Kidney (tissue), 14 donors: Measurements from ENCODE around the gene MTRR. TPM values are rescaled to one million over a fixed set of nuclear protein-coding genes. Genes with fewer than 3 reads are reported as not detected.

Experiments
- DNase-seq, 5 donors: peaks; one replicate each; pipeline ENCODE4 v3.0.0-alpha.2; 2013 to 2020
- FAIRE-seq: peaks from 2 replicates; lab custom pipeline; 2012; peaks lifted over from hg19 to GRCh38; lab: Jason Lieb, UNC
- H3K27ac ChIP-seq, 2 donors: one replicate each; pipeline ENCODE4 v1.7.0; 2013; ENCODE audit warnings: low read depth in 2 of 2, low read length in 2 of 2, inconsistent platforms in 1 of 2
- H3K27me3 ChIP-seq: one replicate; pipeline ENCODE4 v1.7.1; 2013; ENCODE audit warnings: low read length, inconsistent platforms; ENCODE audit not compliant: control insufficient read depth, insufficient read depth
- H3K36me3 ChIP-seq, 3 donors: one replicate each; pipeline versions ENCODE4 v1.7.0 to v1.7.1; 2013; ENCODE audit warnings: low read length in 3 of 3, control low read depth in 1 of 3, inconsistent platforms in 1 of 3; ENCODE audit not compliant: insufficient read depth in 3 of 3, control insufficient read depth in 2 of 3
- H3K4me1 ChIP-seq, 3 donors: one replicate each; pipeline versions ENCODE4 v1.7.0 to v1.7.1; 2013; ENCODE audit warnings: low read length in 3 of 3, inconsistent platforms in 1 of 3, low read depth in 1 of 3; ENCODE audit not compliant: control insufficient read depth in 2 of 3, insufficient read depth in 2 of 3
- H3K4me3 ChIP-seq, 3 donors: one replicate each; pipeline versions ENCODE4 v1.7.0 to v1.8.1; 2013; ENCODE audit warnings: low read length in 3 of 3, control low read depth in 1 of 3, inconsistent platforms in 1 of 3
- H3K9ac ChIP-seq, 3 donors: one replicate each; pipeline versions ENCODE4 v1.7.0 to v1.7.1; 2013; ENCODE audit warnings: low read length in 3 of 3, control low read depth in 1 of 3, inconsistent platforms in 1 of 3
- H3K9me3 ChIP-seq, 3 donors: one replicate each; pipeline versions ENCODE4 v1.7.0 to v1.7.1; 2013; ENCODE audit warnings: low read length in 3 of 3, control low read depth in 1 of 3, inconsistent platforms in 1 of 3; ENCODE audit not compliant: control insufficient read depth in 2 of 3, insufficient read depth in 1 of 3
- intact Hi-C: fragments of 100-400 bp; cut with DNase I; formaldehyde crosslinking; loops from one replicate; pipeline ENCODE4 v1.11.1; 2022
- polyA plus RNA-seq: library from polyadenylated mRNA; stranded (reverse); fragments of 350-450 nt; fragmentation: Illumina TruSeq; extraction: RNeasy Lipid Tissue Mini Kit (QIAGEN cat#74804); gene quantifications from one replicate; pipeline ENCODE4 v1.2.3, GENCODE V29; 2014; ENCODE audit warnings: low read depth, low replicate concordance; ENCODE audit not compliant: insufficient read depth
- total RNA-seq: library from RNA; stranded (reverse); fragmentation: NEBNext Ultra II Directional; extraction: Animal tissue kit (Norgen Biotek cat#: 25700); gene quantifications from one replicate; pipeline ENCODE4 v1.2.1, GENCODE V29; 2021
- TF ChIP-seq, protein P1 (sequence below): IDR thresholded peaks from 3 replicates; pipeline ENCODE4 v1.5.1; 2012; ENCODE audit warnings: mild to moderate bottlenecking, moderate library complexity, borderline replicate concordance; ENCODE audit not compliant: insufficient read depth; ENCODE audit errors: extremely low read depth
- donor health status: control.
- donor health status: control.
- donor health status: control.
- donor health status: control.
- donor health status: control.
- donor health status: DM: yes; HTN: yes; CAD: no.
- donor health status: Normal renal cell carcinoma (clear cell type).

The MTRR gene
- total and polyA plus RNA-seq, 2 donors from 2014 or later: 19.6 to 75.8 TPM

DNA sequence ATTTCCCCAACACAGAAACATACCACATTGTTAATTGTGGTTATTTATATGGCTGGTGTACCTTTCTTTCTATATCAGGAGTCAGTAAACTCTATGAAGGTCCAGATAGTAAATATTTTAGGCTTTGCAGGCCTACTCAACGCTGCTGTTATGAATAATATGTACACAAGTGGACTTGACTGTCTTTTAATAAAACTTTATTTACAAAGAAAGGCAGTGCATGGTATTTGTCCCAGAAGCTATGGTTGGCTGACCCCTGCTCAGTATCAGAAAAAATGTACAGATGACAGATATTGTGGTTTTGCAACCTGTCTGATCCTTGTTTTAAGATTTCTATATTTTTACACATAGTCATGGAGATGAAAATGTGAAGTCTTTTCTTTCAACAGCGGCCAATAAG is 5.7 kb downstream of the MTRR start:
- Histone ChIP-seq H3K9ac (no peak overlapping the region), H3K36me3 (peaks cover 10 to 34% (median 13%) of the 10 kb centered on the region in 3 donors), H3K4me3 (no peak overlapping the region), H3K27me3 (no peaks in the 10 kb centered on the region), H3K9me3 (peaks cover 0 to 2% (median 0%) of the 10 kb centered on the region in 3 donors), H3K4me1 (peaks cover 0 to 10% (median 8%) of the 10 kb centered on the region in 3 donors), H3K27ac (no peak overlapping the region)
- FAIRE-seq (no peak), DNase-seq (no peak)
- TF ChIP-seq, protein P1, sequence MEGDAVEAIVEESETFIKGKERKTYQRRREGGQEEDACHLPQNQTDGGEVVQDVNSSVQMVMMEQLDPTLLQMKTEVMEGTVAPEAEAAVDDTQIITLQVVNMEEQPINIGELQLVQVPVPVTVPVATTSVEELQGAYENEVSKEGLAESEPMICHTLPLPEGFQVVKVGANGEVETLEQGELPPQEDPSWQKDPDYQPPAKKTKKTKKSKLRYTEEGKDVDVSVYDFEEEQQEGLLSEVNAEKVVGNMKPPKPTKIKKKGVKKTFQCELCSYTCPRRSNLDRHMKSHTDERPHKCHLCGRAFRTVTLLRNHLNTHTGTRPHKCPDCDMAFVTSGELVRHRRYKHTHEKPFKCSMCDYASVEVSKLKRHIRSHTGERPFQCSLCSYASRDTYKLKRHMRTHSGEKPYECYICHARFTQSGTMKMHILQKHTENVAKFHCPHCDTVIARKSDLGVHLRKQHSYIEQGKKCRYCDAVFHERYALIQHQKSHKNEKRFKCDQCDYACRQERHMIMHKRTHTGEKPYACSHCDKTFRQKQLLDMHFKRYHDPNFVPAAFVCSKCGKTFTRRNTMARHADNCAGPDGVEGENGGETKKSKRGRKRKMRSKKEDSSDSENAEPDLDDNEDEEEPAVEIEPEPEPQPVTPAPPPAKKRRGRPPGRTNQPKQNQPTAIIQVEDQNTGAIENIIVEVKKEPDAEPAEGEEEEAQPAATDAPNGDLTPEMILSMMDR: no peak
- intact Hi-C loops: no loop called here

DNA sequence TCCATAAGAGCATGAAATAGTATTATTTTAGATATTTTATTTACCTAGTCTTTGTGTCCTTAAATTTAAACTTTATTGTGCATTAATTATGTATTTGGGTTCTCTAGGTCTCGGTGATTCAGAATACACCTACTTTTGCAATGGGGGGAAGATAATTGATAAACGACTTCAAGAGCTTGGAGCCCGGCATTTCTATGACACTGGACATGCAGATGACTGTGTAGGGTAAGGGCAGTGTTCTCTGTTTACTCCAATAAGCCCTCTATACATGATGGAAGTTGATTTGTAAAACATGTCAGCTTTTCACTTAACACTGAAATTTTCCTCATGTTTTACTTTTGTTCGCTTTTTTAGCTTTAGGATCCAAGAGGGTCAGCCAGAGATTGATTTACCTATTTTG is 6.2 kb downstream of the MTRR start:
- TF ChIP-seq, protein P1: no peak
- FAIRE-seq (no peak), DNase-seq (no peak)
- Histone ChIP-seq H3K4me3 (no peak overlapping the region), H3K9ac (no peak overlapping the region), H3K9me3 (peaks cover 0 to 7% (median 0%) of the 10 kb centered on the region in 3 donors), H3K36me3 (peaks cover 12 to 39% (median 17%) of the 10 kb centered on the region in 3 donors), H3K4me1 (peaks cover 0 to 10% (median 8%) of the 10 kb centered on the region in 3 donors), H3K27me3 (no peaks in the 10 kb centered on the region), H3K27ac (no peak overlapping the region)
- intact Hi-C loops: no loop called here

DNA sequence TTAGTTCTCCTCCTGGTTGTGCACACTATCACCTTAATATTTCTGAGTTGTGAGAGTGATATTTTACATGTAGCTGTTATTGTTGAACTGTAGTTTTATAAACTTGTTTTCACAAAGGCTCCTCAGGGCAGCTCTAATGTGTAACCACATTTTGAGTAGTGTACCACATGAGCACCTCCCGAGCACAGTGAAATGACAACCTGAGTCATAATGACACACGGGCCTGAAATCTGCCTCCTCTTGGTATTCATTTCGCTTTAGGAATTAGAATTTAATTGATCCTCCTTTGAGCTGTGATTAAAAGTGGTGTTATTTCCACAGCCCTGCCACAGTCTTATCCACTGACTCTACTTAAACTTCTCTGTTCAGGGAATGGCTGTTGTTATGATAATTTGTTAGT is 7.9 kb downstream of the MTRR start:
- Histone ChIP-seq H3K27ac (no peak overlapping the region), H3K36me3 (peaks cover 20 to 52% (median 25%) of the 10 kb centered on the region in 3 donors)
- intact Hi-C loops: no loop called here

More for the DNA sequence above, 7.9 kb downstream of the MTRR start:
- H3K4me3 ChIP-seq: no peak overlapping the region
- H3K27me3 ChIP-seq: no peaks in the 10 kb centered on the region
- no peak overlapping the region for H3K9ac ChIP-seq
- DNase-seq (no peak), FAIRE-seq (no peak)
- TF ChIP-seq, protein P1: no peak
- H3K4me1 ChIP-seq: peaks cover 0 to 8% (median 1%) of the 10 kb centered on the region in 3 donors
- H3K9me3 ChIP-seq: peaks cover 0 to 7% (median 0%) of the 10 kb centered on the region in 3 donors
